Renal cortex interstitium (tissue), 11 donors: ENCODE measurements around the gene EXOC7. TPM values are rescaled to one million over a fixed set of nuclear protein-coding genes. Genes with fewer than 3 reads are reported as not detected.

Experiments used
- DNase-seq, 11 donors: peaks; one replicate each; pipeline ENCODE4 v3.0.0-alpha.2; 2013; ENCODE audit warnings: low read depth in 9 of 11, low spot score in 4 of 11; ENCODE audit errors: extremely low read depth in 1 of 11
- polyA plus RNA-seq, 3 donors: library from polyadenylated mRNA; unstranded; fragments of 120-200 nt; gene quantifications; one replicate each; pipeline ENCODE4 v1.2.1, GENCODE V29; 2013; ENCODE audit not compliant: insufficient read length in 3 of 3

EXOC7 gene
- polyA plus RNA-seq, 3 donors = 150 to 184 (median 159) TPM

DNA sequence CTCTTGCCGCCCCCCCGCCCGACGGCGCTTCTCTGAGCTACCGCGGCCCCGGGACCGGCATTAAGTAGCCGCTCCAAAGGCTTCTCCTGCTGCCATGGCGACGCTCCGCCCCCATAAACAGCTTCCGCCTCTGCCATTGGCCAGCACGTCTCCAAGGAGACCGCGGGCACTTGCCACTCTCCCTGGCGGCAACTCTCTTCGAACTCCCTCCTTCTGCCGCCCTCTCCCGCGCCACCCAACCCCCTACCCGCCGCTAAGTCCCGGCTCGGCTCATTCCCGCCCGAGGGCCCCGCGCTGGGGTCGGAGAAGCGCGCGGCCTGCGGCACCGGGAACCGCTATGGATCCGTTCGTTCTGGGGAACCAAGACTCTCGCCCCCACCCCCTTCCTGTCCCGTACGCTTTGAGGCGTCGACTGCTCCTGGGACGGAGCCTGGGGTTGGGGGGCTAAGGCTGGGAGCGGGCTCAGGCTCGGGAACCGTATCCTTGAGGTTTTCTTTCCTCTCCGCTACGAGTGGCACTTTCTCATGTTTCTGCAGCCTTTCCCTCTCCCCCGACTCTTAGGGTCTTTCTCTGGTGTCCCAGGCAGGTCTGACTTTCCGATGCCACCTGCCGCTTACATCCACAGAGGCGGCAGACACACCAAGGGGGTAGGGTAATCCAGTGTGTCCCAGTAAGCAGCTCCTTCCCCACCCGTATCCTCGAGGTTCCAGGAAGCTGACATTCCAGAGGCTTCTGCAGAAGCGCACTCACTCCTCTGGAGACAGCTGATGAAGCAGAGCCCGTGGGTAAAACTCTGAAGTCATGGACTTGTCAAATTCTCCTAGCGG, 37.8 kb upstream of the EXOC7 start, which contains the start of gene FOXJ1:
TSS of gene FOXJ1 (minus strand) at position 34 of the 827 bp plus-strand sequence. CDS start 850 bp downstream, outside the sequence.
- DNase-seq = peak; percentile 79 to 95 (median 89)

DNA sequence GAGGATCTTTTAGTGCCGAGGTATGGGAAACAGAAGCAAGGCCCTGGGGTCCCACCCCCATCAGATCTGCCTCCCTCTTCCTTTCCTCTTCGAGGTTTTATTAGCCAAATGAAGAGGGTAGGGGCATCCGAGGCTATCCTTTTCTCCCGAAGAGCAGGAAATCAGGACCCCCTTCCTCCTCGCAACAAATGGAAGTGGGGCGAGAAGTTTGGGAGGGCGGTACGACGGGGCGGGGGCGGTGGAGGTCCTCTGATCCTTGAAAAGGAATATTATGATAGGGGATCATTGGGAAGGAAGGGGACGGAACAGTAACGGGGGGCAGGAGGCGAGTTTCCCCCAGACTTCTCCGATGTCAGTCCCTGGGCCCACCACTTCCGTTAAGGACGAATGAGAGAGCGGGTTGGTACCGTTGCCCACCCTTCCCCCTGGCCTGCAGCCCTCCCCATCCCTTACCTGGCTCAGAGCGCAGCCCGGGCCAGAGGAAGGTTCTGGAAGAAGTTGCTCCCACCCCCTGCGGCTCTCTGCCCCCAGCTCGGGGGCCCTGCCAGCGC, 37.1 kb upstream of the EXOC7 start:
- DNase-seq = no peak

DNA sequence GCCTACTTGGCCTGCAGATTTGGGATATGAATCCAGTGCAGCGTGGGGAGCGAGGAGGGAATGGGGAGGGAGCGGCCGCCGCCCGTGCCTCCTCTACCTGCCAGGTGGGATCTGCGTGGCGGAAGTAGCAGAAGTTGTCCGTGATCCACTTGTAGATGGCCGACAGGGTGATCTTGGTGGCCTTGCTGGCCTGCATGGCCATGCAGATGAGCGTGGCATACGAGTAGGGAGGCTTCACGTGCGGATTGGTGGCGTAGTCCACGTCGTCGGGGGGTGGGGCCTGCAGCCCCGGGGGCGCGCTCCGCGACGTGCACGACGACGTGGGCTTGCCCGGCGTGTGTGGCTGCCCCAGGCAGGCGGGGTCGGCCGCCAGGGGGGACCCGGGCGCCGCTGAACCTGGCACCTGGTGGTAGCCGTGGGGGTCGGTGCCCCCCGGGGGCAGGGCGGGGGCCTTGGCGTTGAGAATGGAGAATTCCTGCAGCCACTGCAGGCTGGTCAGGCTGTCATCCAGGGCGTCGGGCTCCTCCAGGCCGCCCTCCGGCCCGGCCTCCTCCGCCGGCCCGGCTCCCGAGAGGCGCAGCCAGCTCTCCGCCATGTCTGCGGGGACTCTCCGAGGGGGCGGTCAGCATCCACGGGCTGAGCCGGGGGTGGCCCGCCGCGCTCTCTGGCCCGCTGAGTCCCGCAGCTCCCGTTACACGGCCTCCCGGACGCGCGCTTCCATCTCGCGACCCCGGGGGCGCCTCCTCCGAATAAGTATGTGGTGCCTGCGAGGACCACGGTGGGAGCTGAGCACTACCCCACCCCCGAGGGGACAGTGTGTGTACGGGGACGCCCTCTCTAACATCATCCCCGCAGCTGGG, 36.4 kb upstream of the EXOC7 start:
- DNase-seq = no peak

DNA sequence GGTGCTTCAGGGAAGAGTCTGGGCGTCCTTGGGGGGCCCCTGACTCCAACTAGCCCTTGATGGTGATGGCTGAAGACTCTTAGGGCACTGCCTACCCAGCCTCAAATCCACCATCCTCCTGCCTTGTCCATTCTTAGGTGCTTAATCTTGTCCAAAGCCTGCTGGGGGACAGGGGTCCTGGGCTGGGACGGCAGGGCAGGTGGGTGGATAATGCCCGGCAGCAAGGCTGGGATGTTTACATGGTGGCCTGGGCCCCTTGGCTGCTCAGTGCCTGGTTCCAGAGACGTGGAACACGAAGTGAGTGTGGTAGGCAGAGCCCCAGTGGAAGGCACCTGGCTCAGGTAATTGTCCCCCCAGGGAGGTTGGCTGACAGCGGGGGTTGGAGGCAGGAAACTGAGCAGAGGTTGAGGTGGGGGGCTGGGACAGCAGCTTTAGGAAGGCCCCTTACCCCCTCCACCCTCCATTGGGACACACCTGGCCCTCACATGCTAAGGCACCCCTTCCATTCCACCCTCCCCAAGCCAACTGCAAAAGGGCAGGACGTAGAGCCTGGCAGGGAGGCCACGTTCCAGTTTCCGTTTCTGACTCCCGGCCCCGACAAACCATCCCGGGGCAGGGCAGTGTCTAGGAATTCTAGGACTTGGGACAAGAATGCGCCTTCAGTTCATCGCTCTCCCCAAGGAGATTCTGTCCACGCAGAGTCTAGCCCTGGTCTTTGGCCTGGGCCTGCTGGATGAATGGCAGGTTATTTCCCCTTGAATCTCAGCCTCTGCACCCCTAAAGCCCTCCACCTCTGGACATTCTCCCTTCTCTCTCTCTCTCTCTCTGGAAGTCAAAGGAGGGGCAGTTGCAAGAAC, 35.5 kb upstream of the EXOC7 start:
- DNase-seq = no peak

DNA sequence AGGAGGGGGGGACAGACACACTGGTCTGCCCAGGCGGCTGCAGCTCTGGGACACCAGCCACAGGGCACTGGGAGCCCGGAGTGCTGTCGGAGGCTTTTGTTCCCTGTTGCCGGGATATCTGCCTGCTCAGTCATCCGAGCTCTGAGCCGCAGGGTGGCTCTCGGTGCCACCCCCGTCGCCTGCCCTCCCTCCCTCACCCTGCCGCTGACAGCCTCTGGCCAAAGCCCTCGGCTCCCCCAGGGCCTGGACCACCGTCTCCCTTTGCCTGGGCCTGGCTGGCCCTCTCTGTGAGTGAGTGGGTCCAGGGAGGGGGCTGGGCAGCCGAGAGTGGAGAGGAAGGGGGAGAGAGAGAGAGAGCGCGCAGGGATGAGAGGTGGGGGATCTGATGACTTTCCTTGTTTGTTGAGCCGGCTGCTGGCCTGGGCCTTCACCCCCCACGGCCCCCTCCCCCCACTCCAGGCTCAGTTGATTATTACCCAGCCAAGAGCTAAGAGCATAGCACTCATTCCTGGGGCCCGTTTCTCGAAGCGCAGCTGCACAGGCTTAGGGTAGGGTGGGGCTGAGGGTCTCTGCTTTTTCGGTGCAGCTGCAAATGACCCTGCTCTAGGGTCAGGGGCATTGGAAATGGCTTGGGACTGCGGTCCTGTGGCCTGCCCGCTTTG, 34.8 kb upstream of the EXOC7 start:
- DNase-seq = peak in 5 of 11 donors; percentile 63 to 87 (median 79)

DNA sequence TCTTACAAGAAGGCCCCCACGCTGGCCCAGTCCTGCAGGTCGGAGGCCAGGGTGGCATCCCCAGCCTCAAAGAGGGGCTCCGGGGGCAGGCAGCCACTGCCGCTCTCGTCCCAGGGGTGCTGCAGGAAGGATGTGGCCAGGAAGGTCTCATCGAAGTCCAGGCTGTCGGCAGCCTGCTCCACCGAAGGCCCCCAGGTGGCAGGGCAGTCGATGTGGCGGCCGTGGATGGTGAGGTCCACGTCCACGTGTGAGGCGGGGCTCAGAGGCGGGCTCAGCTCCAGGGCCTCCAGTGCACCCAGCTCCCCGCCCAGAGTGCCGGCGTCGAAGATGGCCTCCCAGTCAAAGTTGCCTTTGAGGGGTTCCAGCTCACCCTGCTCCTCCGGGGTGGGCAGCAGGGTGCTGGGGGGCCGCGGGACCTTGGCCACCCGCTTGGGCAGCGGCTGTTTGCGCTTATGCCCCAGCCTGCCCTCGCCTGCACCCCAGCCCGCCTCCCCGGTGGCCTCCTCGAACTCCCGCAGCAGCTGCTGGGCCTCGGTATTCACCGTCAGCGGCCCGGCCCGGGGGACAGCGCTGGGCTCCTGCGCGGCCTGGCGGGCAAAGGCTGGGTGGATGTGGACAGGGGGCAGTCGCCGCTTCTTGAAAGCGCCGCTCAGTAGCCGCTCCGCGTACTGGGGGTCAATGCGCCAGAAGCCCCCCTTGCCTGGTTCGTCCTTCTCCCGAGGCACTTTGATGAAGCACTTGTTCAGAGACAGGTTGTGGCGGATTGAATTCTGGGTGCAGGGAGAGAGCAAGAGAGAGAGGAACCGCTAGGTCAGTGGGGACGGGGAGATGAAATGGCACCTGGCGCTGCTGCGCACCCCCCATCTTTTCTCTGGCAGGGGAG, 34.0 kb upstream of the EXOC7 start:
- no peak for DNase-seq

DNA sequence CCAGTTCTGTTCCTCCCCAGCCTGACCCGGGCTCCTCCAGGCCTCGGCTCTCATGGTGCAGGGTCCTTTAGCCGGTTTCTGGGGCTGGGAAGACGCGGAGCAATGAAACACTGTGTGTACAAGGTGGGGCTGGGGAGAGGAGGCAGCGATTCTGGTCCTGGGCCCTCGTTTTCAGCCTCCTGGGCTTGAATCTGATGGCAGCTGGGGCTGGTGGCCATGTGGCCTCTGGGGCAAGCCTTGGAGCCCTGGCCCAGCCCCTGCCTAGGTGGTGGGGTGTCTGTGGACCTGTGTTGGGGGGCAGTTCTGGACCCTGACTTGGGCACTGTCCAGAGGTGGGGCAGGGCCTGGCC, 33.4 kb upstream of the EXOC7 start:
- no peak for DNase-seq

DNA sequence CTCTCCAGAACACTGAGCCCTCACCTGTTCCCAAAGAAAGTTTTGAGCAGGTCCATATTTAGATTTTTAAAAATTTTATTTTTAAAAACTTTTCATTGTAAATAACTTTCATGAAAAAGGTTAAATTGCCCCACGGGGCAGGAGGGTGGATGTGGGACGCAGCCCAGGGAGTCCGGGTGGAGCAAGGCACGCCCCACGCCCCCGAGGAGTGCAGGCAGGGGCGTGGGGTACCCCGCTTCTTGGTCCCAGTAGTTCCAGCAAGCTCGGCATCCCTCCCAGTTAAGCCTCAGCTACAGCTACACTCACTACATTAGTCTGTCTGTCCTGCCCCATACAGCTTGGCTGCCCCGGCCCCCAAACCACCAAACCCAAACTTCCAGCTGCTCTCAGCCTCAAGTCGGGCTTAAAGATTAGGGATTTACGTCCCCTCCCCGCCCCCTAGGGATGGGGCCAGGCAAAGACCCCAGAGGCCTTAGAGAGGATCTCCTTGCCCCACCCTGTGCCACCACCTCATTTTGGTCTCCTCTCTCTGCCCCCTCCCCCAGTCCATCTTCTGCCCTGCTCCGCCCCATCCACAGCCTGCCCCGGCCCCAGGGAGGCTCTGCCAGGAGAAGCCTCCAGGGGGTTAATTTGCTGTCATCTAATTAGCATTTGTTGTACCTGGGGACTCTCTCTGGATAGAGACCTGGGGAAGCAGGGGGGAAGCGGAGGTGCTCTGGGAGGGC, 32.9 kb upstream of the EXOC7 start:
- DNase-seq = no peak

DNA sequence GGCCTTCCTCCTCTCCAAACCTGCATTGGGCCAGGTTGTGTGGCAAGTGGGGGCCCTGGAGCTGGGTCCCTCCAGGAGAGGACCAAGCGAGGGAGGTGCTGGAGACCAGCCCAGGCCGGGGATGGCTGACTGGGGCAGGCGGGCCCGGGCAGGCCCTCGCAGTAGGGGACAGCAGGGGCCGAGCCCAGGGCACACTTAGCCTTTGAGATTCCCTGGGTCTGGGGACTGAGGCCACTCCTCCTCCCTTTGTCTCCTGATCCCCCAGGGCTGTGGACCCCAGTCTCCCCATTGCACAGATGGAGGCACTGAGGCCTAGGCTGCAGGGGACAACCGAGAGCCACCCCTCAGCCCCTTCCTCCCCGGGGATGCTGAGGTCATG, 32.2 kb upstream of the EXOC7 start:
- no peak for DNase-seq

DNA sequence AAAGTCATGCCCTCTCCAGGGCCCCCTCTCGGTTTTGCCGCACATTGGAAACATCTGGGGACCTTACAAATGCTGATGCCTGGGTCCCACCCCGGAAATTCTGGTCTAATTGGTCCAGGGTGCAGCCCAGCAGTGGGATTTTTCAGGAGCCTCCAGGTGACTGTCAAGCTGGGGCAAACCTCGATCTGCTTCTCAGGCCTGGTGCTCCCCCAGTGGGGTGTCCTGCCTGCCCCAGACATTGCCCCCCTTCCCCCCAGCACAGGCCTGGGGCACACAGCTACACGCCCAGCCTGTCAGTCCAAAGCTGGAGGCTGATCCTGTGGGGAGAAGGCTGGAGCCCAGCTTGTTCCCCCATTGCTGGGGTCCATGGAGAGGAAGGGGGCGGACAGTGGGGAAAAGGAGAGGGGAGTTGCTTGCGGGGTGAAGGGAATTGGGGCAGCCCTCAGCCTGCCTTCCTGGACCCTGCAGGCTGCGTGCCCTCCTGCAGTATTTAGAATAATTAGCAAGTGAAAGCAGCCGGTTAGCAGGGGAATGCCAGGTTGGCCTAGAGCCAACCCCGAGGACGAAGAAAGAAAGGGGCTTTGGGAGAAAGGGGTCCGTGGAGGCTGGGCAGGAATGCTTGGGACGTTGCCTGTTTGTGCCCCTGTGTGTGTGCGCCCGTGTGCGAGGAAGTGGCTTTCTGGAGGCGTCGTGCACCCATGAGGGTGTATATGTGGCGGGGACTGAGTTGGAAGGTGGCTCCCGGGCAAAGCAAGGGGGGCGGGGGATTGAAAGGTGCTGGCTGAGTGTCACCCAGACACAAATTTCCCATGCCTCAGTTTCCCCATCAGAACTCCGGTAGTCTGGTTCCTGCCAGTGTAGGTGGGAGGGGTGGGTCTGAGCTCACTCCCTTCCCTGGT, 31.6 kb upstream of the EXOC7 start:
- DNase-seq = no peak

DNA sequence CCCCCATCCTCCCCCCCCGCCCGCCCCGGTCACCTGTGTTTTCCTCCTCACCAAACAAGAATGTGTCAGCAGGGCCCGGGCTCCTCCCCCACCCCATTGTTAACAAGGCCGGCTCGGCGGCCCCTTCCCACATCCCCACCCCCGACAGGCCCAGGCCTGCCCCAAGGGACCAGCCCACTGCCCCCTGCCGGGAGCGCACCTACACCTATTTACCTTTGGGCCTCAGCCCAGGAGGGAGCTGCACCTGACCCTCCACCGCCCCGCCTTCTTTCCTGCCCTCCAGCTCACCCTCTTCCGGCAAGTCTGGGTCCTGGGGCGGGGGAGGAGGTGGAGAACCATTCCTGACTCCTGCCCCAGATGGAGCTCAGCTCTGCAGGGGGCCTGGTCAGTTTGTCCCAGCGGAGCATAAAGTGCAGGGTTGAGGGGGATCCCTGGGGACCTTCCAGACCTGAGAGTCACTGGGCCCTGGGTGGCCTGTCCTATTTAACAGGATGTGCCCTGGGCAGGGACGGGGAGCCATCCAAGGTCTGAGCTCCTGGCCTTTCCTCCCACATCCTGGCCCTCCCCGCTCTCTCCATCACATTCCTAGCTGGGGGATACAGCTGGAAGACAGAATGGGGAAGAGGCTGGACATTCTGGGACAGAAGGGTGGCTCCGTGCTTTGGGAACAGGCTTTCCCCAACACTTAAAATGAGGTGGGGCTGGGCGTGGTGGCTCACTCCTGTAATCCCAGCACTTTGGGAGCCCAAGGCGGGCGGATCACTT, 29.2 kb upstream of the EXOC7 start:
- peak in 1 of 11 donors; percentile 65 for DNase-seq

DNA sequence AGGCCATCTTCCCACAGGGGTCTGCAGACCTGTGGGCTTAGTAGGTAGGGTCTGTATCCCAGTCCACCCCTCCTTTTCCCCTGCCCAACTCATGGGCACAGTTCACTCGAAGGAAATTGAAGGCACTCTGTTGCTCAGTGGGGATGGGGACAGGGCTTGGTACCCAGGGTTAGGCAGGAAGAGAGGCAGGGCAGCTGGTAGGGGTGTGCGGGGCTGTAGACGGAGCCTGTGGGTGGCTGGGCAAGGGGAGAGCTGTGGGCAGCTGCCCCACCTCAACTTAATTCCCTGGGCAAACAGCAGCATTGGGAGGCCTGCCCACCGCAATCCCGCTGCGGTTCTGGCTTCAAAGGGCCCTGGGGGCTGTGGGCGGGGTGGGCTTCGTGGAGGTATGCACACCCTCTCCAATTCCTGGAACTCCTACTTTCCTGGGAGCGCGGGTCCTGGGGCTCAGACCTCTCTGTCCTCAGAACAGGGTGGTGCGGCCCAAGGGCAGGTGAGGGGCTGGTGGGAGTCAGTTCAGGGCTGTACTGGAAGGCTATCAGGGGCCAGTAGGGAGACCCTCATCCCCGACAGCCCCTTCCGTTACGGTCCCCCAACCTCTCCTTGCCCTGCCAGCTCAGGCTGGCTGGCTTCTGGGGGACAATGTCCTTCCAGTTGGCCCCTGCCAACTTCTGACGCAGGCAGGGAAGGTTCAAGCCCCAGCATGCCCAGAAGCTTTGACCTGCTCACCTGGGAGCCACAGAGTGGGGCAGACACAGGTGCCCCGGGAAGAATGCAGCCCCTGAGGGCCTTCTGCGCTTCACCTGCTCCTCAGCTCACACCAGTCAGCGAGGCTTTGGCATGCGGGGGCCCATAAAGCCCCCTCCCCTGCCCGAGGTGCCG, 28.3 kb upstream of the EXOC7 start:
- no peak for DNase-seq

DNA sequence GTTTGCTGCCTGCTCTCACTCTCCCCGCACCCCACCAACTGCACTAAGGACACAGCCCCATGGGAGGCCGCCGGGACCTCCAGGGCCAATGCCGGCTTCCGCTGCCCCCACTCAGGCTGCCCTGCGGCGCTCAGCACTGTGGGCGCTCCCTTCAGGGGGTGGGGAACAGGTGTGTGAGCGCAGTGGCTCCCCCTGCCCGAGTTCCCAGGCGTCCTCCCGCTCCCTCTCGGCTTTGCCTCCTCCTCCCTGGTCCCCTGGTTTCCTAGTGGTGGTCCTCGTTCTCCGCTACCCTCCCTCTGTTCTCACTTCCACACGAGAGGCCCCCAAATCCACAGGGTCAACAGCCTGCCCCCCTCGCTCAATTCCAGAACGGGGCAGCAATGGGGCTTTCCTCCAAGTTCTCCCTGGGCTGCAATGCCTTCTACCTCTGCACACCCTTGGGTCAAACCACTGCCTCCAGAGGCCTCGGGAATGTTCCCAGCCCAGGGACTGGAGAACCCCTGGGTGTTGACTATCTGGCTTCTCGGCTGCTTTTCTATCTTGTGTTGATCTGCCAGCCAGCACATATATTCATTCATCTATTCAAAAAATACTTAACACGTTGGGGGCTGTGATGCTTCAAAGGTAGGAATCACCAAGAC, 27.6 kb upstream of the EXOC7 start:
- DNase-seq = no peak

DNA sequence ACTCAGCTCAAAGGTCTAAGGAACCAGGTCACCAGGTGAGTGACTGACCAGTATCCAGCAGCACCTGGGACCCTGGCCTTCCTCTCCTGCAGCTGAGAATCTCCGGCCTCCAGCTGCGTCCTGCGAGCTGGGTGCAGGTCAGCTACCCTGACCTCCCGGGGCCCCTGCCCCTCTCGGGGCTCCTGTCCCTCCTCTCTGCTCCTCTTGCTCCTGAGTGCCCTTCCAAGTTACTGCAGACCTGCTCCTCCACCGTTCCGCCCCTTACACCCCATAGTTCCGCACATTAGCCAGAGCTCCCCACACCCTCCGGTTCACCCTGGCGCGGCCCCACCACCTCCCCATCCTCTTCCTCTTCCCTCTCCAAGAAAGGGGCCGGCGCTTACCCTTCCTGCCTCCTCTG, 26.9 kb upstream of the EXOC7 start:
- no peak for DNase-seq
